ENCODE results near the gene ZNF140. TPM values are rescaled to one million over a fixed set of nuclear protein-coding genes. Genes with fewer than 3 reads are reported as not detected.

The ZNF140 gene
- total RNA-seq: 1 to 10 TPM; 6.6 to 8.5 TPM
- polyA plus RNA-seq (2013, experiment 1 of 2): 18.5 TPM
- polyA plus RNA-seq (2013, experiment 2 of 2): 20.2 TPM
- total RNA-seq: 17.9 to 77.3 (median 39.3) reads per million in 172 experiments

- intact Hi-C loops (cut with DNase I, micrococcal nuclease): loop anchor here (1.0 to 2.0 kb wide), 6 partner anchors 43 to 172 kb away; partner anchors contain the start of genes ZNF10 (in 2 of the 2), ZNF26 (in 2 of the 2), ZNF268 (in 2 of the 2) and ZNF84 (in 2 of the 2)
- ChIA-PET POLR2A (interaction anchor here (0.6 to 2.5 kb wide), 16 partner anchors 37 to 309 kb away, joined by 3 to 37 read pairs (median 6); partner anchors contain the start of genes CHFR, GOLGA3, ZNF10 and ZNF26), CTCF (interaction anchor here (0.7 to 1.1 kb wide), 6 partner anchors 36 to 176 kb away, joined by 3 to 9 read pairs (median 6); partner anchors contain the start of genes ZNF26 and ZNF268)
- ATAC-seq (ENCODE audit: poor library complexity) (peak; percentile 54), DNase-seq (peak; percentile 86 to 98 (median 92))
- Histone ChIP-seq H3K4me1 (ENCODE audit: insufficient read depth, low read length) (peaks cover 23% of the 10 kb centered on the region), H3K4me3 (ENCODE audit: low read length) (peak within 1 kb of the TSS; percentile 82), H3K27ac (ENCODE audit: low read depth in 1 of 2, low read length in 2 of 2) (peak within 1 kb of the TSS; percentile 98 to 99), H3K27me3 (ENCODE audit: control insufficient read depth in 1 of 2, insufficient read depth in 2 of 2, low read length in 2 of 2) (no peaks in the 10 kb centered on the region), H3K36me3 (ENCODE audit: insufficient read depth, low read length) (peaks cover 32% of the 10 kb centered on the region), H3K9me3 (ENCODE audit: control insufficient read depth in 1 of 2, insufficient read depth in 1 of 2, low read length in 2 of 2) (peaks cover 59 to 82% of the 10 kb centered on the region in 2 experiments)
- peaks cover 16% of the 10 kb centered on the region for H3K4me1 Mint-ChIP-seq (ENCODE audit: low read depth)
- no peaks in the 10 kb centered on the region for H3K27me3 Mint-ChIP-seq
- H3K4me3 Mint-ChIP-seq: peak within 1 kb of the TSS; percentile 74
- peaks cover 19% of the 10 kb centered on the region for H3K9me3 Mint-ChIP-seq
- H3K36me3 Mint-ChIP-seq (ENCODE audit: low read depth): peaks cover 23% of the 10 kb centered on the region
- H3K27ac Mint-ChIP-seq: no peak within 1 kb of the TSS
- TF ChIP-seq CTCF (IDR thresholded peaks at IDR 0.05): peak; percentile 43
Observed at GRCh38 chr12:133080368-133081158, at the start of gene ZNF140. Gene ZNF140, plus strand, starts transcription at chr12:133080923. Its CDS starts 398 bp downstream, at chr12:133081321.

GRCh38 chr12:133037207-133038005 lies 43.3 kb upstream of the ZNF140 start, which contains the start of gene ZNF84:
Gene ZNF84, plus strand, starts transcription at chr12:133037509. Its CDS starts 3,959 bp downstream, at chr12:133041468.
- intact Hi-C loops (cut with DNase I, micrococcal nuclease): loop anchor here (1.0 to 10.0 kb wide), 6 partner anchors 43 to 323 kb away; partner anchors contain the start of genes ZNF10 (in 2 of the 2), ZNF140 (in 2 of the 2), ZNF26 (in 2 of the 2) and ZNF891 (in 2 of the 2)
- peak within 1 kb of the TSS; percentile 68 for H3K4me3 ChIP-seq (ENCODE audit: low read length)
- TF ChIP-seq CTCF (IDR thresholded peaks at IDR 0.05): no peak
- H3K27ac ChIP-seq (ENCODE audit: low read depth in 1 of 2, low read length in 2 of 2): peak within 1 kb of the TSS; percentile 70 to 79
- peaks cover 25% of the 10 kb centered on the region for H3K4me1 Mint-ChIP-seq (ENCODE audit: low read depth)
- peak; percentile 92 to 99 (median 96) for DNase-seq
- H3K4me3 Mint-ChIP-seq: peak within 1 kb of the TSS; percentile 95
- no peaks in the 10 kb centered on the region for H3K27me3 Mint-ChIP-seq
- H3K36me3 ChIP-seq (ENCODE audit: insufficient read depth, low read length): peaks cover 17% of the 10 kb centered on the region
- ATAC-seq (ENCODE audit: poor library complexity): peak; percentile 95
- H3K9me3 ChIP-seq (ENCODE audit: control insufficient read depth in 1 of 2, insufficient read depth in 1 of 2, low read length in 2 of 2): peaks cover 33 to 65% of the 10 kb centered on the region in 2 experiments
- CTCF ChIA-PET: no interaction called here
- H3K27ac Mint-ChIP-seq: peak within 1 kb of the TSS; percentile 90
- H3K36me3 Mint-ChIP-seq (ENCODE audit: low read depth): peaks cover 67% of the 10 kb centered on the region
- peaks cover 12% of the 10 kb centered on the region for H3K4me1 ChIP-seq (ENCODE audit: insufficient read depth, low read length)
- no peaks in the 10 kb centered on the region for H3K27me3 ChIP-seq (ENCODE audit: control insufficient read depth in 1 of 2, insufficient read depth in 2 of 2, low read length in 2 of 2)
- peaks cover 19% of the 10 kb centered on the region for H3K9me3 Mint-ChIP-seq
- POLR2A ChIA-PET: interaction anchor here (0.7 to 2.4 kb wide), 12 partner anchors 9 to 208 kb away, joined by 3 to 28 read pairs (median 4); partner anchors contain the start of genes GOLGA3, ZNF10, ZNF140 and ZNF26

Data from CD4-positive, alpha-beta T cell (primary cell).